ENCODE measurements around the gene SLC16A12.

DNA sequence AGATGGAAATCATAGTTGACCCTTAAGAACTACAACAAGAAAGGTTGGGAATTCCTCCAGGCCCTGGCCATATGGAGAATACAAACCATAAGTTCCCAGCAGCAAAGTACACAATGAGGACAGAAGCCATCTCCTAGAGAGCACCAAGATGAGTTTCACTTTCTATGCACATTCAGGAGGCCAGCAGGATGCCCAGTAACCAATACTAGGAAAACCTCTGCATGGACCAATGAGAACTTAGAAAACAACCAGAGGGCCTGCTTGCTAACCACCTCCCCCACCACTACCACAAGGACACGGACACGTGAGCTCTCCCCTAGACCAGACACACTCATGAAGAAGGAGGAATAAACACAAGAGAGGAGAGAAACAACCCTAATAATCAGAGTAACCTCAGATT, 64.8 kb downstream of the SLC16A12 start:
- TF ChIP-seq, protein P1, sequence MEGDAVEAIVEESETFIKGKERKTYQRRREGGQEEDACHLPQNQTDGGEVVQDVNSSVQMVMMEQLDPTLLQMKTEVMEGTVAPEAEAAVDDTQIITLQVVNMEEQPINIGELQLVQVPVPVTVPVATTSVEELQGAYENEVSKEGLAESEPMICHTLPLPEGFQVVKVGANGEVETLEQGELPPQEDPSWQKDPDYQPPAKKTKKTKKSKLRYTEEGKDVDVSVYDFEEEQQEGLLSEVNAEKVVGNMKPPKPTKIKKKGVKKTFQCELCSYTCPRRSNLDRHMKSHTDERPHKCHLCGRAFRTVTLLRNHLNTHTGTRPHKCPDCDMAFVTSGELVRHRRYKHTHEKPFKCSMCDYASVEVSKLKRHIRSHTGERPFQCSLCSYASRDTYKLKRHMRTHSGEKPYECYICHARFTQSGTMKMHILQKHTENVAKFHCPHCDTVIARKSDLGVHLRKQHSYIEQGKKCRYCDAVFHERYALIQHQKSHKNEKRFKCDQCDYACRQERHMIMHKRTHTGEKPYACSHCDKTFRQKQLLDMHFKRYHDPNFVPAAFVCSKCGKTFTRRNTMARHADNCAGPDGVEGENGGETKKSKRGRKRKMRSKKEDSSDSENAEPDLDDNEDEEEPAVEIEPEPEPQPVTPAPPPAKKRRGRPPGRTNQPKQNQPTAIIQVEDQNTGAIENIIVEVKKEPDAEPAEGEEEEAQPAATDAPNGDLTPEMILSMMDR (IDR thresholded peaks at IDR 0.05), result no peak
- TF ChIP-seq POLR2AphosphoS5 (IDR thresholded peaks at IDR 0.05) (no peak), POLR2A (IDR thresholded peaks at IDR 0.05) (no peak), EP300 (IDR thresholded peaks at IDR 0.05) (no peak)
